MM.1S (cell line): ENCODE data around the gene SEC24B.

Experiments used
- CTCF ChIP-seq: fragments of 300-600 bp; sonication (generic); IDR thresholded peaks from 2 replicates; pipeline ENCODE4 v1.5.1; 2016; ENCODE audit warnings: antibody characterized with exemption, low read length, mixed read lengths
- EZH2 ChIP-seq: fragments of 300-600 bp; sonication (generic); optimal IDR thresholded peaks from 2 replicates; pipeline ENCODE3; 2017; ENCODE audit warnings: low read depth, mild to moderate bottlenecking, antibody characterized with exemption, low read length, mixed read lengths
- EZH2phosphoT487 ChIP-seq: fragments of 300-600 bp; sonication (generic); IDR thresholded peaks from 2 replicates; pipeline ENCODE4 v1.6.1; 2018; ENCODE audit warnings: antibody characterized with exemption, low read length

GRCh38 chr4:109444182-109444844 is 10.7 kb downstream of the SEC24B start:
- TF ChIP-seq CTCF (no peak), EZH2 (no peak), EZH2phosphoT487 (no peak)
